CD4-positive, alpha-beta T cell treated with Interleukin-2 at 100 ng/mL for 4 hours (primary cell): ENCODE measurements around the gene NPAS3.

Source experiments
- DNase-seq: peaks from one replicate; pipeline ENCODE4 v3.0.0-alpha.2; 2020; ENCODE audit warnings: low spot score

The NPAS3 gene

DNA sequence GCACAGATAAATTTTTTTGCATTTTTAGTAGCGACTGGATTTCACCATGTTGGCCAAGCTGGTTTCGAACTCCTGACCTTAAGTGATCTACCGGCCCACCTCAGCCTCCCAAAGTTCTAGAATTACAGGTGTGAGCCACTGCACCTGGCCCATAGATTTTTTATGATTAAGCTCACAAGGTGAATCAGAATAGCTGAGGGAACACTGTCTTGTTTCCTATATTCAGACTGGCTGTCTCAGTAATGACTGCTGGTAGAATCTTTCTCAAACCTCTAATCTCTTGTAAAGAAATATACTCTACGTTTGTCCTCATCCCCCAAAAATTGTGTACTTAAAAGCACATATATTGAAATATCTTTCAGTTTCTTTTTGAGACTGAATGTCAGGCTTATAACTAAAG, 650.1 kb downstream of the NPAS3 start:
- no peak for DNase-seq

DNA sequence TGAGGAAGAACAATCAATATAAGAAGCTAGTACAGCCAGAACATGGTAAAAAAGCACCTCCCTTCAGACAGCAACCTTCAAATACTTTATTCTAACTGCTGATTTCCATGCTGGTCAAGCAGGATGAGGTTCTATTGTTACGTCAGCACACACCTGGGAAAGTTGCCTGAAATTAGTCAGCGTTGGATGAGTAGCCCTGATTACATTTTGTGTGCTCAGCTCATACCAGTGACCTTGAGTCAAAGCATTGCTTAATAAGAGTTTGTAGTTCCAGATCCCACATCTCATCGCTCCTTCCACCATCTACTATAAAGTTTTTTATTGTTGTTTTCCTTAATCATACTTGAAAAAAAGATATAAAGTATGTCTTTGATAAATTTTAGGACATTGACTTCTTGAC, 650.7 kb downstream of the NPAS3 start:
- no peak for DNase-seq

DNA sequence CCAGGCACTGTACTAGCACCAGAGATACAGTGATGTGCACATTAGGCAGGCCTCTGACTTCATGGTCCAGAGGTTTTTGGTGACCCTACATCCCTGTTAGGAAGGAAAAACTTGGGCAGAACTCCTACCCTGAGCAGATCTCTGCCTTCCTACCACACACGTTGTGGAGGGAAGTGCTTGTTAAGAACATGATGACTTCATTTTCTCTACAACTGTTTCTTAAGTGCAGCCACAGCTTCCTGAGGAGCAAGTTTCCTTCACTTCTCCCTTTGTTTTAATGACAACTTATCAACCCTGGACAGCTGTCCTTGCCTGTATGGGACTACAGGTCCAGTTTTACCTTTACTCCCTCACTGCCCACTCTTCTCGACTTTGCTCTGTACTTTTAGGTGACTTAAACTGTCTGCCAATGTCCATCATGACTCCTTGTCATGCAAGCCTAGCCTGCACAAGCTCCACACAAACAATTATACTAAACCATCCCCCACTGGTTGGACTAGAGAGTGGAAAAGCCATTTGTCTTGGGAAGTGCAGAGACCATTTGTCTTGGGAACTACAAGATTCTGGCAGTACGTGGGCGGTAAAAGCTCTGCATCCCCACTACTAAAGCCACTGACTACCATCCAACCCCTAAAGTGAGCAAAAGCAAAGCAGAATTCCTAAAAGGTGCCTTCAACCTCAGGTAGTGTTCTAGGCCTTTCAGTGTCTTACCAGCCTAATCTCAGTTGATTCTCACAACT, 652.4 kb downstream of the NPAS3 start:
- DNase-seq, result no peak

DNA sequence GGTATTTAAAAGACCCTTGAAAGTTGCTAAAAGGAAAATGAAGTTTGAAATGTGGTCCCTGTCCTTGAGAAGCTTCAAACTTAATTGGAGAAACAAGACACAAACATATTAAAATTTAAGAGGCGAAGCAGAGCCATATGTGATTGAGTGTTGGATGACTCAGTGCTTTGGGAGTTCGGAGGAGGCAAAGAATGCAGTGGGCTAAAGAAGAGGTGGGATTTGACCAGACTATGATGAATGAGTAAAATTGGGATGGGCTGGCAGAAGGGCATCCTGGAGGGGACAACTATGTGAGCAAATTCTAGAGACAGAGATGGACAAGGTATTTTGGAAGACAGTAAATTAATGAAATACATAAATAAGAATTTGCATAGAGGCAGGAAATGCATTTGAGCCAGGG, 653.6 kb downstream of the NPAS3 start:
- DNase-seq, result no peak

DNA sequence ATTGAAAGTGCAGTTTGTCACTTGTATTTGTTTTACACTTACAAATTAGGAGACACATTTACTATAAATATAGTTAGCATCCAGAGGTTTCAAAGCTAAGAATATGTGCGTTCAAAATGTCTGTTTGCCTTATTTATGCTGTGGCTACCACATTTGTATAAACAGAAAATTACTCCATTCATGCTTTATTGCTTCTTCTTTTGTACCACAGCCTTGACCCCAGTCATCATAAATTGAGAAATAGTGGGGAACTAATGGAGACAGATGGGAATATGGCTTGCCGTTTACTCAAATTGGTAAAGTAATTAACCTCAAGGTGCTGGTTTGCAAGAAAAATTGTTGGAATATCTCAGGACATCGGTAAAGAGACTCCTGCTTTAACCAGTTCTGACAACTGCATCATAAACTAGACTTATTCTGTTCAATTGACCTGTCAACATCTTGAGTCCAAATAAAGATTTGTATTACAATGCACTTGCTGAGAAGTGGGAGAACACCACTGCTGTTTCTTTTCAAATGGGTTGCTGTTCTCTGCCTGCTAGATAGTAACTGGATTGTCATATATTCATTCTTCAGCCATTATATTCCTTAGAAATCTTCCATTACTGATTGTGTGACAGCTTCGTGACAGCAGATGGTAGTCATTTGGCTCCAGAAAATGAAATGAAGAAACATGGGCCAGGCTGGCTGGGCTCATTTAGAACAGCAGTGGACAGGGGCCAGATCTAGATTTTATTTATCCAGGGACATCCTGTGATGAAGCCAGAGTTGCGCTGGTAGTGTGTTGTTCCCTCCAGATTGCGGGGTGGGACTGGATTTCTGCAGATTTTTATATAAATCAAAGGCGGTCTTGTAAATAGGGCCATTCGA, 657.8 kb downstream of the NPAS3 start:
- no peak for DNase-seq

DNA sequence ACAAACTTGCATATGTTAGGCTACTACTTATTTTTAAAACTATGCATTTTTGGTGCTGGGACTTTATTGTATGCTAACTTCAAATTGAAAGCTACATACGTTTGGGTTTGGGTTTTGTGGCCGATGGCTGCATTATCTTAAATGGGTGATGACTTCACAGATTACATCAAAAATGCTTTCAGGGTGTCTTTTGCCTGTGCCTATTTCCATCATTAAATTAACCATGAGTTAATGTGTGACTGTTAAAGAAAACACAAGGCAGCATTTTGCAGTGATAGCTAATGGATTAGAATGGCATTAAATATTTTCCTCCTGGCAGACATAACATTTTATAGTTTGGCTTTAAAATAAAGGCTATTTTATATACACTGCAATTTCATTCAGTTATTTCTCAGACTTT, 659.9 kb downstream of the NPAS3 start:
- DNase-seq, result no peak

DNA sequence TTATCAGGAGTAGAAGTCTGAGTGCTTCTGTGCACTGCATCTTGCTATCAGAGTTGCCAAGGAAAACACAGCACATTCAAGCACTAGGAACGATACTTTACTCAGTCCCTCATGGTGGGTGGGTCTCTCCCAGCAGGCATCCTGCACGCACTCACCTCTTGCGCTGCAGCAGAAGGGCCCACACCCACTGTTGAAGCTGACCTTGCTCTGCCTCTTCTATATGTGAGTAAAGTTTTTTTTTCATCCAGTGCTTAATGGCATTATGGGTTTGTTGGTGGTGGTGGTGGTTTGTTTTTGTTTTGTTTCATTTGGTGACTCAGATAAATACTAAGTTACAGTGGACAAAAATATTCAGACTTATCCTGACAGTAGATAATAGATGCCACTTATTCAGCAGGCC, 663.7 kb downstream of the NPAS3 start:
- no peak for DNase-seq

DNA sequence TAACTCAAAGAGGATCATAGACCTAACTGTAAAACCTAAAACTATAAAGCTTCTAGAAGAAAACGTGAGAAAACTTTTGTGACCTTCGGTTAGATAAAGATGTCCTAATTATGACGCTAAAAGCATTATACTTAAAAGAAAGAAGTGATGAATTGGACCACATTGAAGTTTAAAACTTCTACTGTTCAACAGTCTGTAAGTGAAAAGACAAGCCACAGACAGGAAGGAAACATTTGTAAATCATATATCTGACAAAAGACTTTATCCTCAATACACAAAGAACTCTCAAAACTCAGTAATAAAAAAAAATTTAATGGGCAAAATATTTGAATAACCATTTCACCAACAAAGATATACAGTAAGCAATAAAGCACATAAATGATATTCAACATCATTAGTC, 667.9 kb downstream of the NPAS3 start:
- DNase-seq, result no peak

DNA sequence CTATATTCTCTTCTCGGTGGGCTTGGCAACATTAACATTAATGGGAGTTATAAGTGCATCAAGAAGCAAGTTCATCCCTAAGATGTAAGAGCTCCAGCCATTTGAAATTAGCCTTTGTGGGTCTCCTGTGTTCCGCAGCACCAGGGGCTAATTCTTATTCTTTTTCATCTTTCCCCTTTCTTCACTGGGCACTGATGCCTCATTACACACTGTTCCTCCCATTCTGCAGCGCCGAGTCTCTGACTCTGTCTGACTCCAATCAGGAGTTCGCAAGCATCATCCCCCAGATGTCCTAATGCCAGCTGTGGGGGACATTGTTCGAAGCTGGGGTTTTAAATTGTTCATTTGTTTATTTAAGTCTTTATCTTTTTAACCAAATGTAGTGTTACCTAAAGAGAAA, 670.9 kb downstream of the NPAS3 start:
- no peak for DNase-seq

DNA sequence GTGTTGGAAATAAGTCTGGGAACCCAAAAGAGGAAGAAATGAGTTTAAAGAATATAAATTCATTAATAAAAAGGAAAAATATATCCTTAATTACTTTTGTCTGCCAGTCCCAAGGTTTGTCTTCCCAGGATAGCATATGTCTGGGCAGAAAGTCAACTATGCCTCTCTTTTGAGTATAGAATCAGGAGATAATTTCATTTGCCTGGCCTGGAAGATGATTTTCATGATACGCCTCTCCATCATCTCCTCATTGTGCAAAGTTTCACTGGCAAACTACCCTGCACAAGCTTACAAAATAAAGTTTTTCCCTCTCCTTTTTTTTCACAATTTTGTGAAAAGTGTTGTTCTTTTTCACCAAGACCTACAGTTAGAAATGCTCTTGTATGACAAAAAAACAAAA, 671.4 kb downstream of the NPAS3 start:
- DNase-seq, result no peak

DNA sequence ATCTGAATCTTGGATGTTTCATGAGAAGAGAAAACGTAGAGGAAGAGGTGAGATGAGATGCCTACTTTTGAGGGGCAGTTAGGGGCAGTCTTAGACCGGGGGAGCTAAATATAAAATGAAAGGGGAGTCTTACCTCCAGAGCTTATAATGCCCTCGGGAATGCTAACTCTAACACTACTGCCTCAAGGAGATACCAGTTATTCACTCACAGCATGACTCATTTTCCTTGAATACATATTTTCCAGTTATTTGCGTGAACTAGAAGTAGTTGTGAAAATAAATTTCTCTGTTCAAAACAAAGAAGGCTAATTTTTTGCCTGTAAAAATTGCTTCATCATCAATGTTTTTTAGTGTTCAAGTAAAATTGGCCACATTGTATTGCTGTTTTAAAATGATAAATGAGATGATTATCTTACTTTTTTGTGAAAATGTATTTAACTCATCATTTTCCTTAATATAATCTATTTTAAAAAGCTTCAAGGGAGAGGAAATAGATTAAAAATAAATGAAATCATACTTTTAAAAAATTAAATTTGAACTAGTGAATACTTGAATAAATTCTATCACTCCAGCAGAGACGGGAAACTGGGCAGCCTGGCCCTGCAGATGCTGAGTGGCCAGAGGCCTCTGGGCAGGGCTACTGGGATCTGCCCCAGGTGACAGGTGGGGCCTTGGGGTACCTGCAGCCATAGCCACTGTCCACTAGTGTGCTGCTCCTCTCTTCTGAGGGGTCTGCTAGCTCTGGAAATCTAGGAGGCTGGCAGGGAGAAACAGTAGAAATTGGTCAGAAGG, 672.9 kb downstream of the NPAS3 start:
- no peak for DNase-seq

DNA sequence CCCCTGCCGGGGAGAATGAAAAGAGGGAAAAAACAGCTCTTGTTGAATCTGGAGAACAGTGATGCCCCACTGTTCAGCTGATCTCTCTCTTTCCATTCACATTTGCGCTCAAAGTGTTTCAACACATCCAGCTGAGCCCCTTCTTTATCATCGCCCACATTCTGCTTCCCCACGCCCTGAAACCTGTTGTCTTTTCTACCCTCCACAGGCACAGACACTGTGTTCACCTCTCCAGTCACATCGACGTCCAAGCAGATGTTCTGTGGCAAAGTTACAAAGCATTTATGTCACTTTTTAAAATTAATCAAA, 673.5 kb downstream of the NPAS3 start:
- DNase-seq, result no peak

DNA sequence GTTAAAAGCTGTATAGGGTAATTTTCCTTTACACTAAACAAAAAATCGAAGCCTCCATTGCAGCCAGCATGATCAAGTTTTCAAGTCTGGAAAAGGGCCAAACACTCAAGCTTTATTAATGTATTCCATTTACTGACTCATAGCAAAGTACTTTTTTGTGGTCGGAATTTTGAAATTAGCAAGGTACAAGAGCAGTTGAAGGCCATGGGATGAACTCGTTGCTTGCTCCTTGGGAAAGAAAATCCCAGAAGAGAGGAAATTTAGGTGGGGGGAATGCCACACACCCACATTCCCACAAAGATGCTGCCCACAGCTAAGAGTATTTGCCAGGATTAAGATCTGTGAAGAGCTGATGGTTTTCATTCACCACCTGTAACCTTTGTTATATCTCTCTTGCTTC, 678.5 kb downstream of the NPAS3 start:
- no peak for DNase-seq

DNA sequence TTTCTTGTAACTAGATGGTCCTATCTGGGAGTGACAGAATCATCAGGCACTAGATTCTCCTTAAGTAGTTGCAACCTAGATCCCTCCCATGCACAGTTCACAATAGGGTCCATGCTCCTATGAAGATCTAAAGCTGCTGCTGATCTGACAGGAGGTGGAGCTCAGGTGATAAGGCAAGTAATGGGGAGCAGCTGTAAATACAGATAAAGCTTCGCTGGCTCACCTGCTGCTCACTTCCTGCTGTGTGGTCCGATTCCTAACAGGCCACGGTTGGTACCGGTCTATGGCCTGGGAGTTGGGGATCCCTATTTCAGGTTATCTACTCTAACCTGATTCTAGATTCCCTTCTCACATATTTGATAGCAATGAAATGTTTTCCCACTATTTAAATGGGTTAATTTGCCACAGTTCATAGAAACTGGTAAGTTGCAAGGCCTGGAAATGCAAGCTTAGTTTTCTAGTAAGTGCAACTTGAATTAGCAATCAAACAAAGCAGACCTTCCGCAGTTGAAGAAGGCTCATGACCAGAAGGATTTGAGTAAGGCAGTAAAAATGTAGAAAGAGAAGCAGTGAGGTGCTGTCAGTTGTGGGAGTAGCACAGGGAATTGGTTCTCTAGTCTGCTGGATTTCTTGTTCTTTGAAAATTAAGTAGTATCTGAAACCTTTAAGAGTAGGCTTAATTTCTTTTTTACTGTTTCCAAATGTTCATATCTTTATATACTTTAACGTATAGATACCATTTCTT, 679.9 kb downstream of the NPAS3 start:
- no peak for DNase-seq

DNA sequence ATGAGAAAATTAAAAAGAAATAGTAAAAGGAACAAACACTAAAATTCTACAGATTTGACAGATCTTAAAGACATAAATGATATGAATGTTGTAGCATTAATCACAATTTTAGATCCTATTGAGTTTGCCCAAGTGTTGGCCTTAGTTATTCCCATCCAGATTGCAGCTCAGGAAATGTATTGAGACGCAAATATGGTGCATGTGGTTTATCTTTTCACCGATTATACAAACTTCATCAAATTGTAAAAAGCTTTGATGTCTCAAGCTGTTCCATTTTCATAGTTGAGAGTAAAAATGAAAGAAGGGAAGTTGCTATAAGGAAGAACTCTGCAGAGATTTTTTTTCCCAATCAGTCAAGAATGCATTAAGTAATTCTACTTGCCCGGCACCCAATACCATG, 683.8 kb downstream of the NPAS3 start:
- DNase-seq, result no peak

DNA sequence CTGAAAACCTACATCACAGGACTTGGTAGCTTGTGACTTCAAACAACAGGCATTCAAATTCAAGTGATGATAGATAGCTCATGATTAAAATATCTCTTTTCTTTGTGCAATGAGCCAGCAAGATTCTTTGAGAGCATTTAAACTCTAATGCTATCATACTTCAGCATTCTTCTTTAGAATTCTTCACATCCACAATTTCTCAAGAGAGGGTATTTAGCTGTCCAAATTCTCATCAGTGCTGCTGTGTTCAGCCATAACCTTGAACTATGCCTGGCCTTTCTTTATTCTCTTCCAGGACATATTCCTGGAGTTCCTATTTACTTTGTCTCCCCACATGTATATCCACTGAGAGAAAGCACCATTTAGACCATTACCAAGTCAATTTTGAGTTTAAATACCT, 691.1 kb downstream of the NPAS3 start:
- no peak for DNase-seq

DNA sequence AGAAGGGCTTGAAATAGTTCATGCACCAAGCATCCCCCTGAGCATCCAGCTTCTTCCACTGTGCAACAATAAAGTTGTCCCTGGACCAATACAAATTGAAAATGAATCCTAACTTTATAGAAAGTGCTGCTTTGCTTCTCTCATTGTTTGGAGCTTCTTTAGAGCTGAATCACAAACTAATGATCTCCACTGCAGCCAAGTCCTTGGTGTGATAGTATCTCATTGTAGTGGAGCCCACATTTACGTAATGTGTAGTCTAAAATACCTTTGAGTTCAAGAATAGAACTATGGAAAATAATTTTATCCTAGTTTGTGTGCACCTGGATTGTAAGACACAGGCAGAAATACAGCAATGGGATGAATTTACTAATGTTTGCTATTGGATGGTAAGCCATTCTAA, 692.3 kb downstream of the NPAS3 start:
- no peak for DNase-seq

DNA sequence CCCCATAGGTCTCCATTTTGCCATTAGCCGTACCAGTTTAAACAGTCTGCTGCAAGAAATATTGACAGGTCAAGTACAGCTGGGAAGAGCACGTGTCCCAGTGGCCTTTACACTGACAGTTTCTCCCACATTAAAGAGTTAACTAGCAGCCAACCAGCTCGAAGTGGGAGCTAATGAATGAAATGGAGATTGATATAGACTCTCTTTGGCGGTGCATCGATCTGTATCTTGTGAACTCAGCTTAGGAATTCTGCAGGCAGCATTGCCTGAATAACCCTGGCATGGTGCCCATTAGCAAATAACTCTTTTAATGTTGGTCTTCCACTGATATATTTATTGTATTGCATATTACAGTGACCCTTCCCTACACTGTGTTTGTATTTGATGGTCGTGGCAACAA, 692.8 kb downstream of the NPAS3 start:
- no peak for DNase-seq

DNA sequence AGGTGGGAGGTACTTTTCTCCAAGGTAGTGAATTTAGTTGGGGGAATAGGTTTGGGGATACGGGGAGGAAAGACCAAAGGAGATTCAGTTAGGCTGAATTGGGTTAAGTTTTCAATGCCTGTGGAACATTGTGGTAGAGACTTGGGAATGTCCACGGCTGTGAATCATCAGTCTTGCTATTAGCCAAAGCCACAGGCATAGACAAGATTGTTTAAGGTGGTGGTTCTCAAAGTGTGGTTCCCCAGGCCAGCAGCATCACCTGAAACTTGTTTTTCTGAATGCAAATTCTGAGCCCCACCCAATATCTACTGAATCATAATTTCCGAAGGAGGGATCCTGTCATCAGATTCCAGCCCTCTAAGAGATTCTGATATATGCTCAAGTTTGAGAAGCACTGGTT, 696.0 kb downstream of the NPAS3 start:
- DNase-seq, result no peak

DNA sequence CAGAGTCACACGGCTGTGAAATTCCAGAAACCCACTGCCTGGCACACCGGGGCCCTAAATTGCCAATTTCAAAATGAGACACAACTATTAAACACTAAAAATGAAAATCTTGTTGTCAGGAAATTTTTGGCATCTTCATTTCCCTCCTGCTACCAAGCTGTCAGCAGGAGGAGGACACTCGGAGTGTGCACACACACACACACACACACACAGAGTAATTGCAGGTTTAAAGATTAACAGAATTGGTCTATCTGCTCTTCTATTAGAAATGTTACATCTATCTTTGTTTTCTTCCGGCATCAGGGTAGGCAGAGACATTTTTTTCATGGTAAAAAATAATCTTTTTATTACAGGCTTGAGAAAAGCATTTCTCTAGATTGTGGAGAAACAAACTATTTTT, 698.0 kb downstream of the NPAS3 start:
- no peak for DNase-seq

DNA sequence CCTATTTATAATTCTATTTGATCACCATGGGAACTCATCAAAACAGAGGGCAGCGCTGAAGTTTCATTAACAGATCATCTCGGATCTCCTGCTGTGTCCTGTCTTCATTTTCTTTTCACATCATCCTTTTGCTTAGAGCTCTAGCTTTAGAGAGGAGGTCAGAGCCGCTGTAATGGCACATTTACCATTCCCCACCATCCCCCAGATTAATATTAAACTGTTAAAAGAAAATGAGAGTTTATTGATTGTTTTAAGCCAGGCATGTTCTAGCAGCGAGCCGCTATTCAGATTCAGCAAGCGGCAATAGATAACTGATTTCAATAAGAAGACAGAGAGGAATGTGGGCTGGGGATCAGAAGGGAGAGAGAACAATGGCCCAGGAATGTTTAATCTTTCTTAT, 703.4 kb downstream of the NPAS3 start:
- no peak for DNase-seq

DNA sequence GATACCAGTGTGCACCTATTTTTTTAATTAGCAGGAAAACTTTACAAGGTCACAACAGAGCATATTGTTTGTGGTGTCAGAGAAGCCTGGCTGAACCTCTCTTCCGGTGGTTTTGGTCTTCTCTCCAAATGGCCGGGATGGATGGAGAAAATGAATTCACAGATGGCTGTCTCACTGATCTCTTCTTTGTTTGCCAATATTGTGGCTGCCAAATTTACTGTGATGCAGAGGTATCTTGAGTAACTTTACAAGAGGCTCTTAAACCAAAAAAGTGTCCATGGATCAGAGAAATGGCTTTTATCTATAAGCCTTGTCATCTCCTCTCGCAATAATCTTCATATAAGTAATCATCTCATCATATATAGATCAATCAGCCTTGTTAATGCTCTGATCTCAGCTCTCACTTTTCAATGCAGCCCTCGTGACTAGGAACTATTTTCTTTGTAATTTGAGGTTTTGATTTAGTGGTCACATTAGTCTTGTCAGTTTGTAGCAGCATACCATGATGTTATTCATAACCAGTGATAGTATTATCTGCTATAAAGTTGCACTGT, 704.1 kb downstream of the NPAS3 start:
- no peak for DNase-seq
